Activated gamma-delta T cell treated with anti-CD3 and anti-CD28 coated beads, Interleukin-2, amount 50 U/mL, for 16 hours (primary cell): ENCODE results near the gene EDAR.

Experiments
- DNase-seq: peaks from one replicate; pipeline ENCODE4 v3.0.0-alpha.2; 2020; ENCODE audit warnings: low read depth

Gene EDAR

GRCh38 chr2:108852375-108852774 is 136.6 kb downstream of the EDAR start:
- DNase-seq = no peak

- no peak for DNase-seq
Observed at GRCh38 chr2:108847000-108847399, 142.0 kb downstream of the EDAR start.

GRCh38 chr2:108845923-108846322 is 143.1 kb downstream of the EDAR start:
- no peak for DNase-seq
